GM20431 (cell line): Measurements from ENCODE around the gene FTCD.
"Not testable (repeated sequence)": the region's sequence is repeated elsewhere in the genome, so short reads cannot be mapped to it uniquely, and the experiment has no call there.

ENCODE experiments used
- in situ Hi-C: fragments of 300-500 bp; cut with MseI, MboI; formaldehyde crosslinking; loops from one replicate; pipeline ENCODE4 v1.15.0; 2020; ENCODE audit warnings: low sequenced_read_pairs; ENCODE audit not compliant: unreplicated experiment

Gene FTCD

GRCh38 chr21:46116189-46116775 is 39.1 kb downstream of the FTCD start:
- in situ Hi-C loops = no loop called here

- in situ Hi-C loops = no loop called here
Measured at GRCh38 chr21:46115441-46116188, 39.8 kb downstream of the FTCD start.

- in situ Hi-C loops = no loop called here
Measured at GRCh38 chr21:46114963-46115362, 40.4 kb downstream of the FTCD start.

GRCh38 chr21:46113497-46114176 is 41.7 kb downstream of the FTCD start:
- in situ Hi-C loops = no loop called here

GRCh38 chr21:46112725-46113215 is 42.6 kb downstream of the FTCD start:
- in situ Hi-C loops = no loop called here

GRCh38 chr21:46111857-46112724 is 43.3 kb downstream of the FTCD start:
- in situ Hi-C loops = no loop called here

GRCh38 chr21:46111193-46111571 is 44.2 kb downstream of the FTCD start:
- in situ Hi-C loops = no loop called here

- in situ Hi-C loops = no loop called here
Measured at GRCh38 chr21:46110499-46111192, 44.7 kb downstream of the FTCD start.

- in situ Hi-C loops = no loop called here
Measured at GRCh38 chr21:46109313-46110221, 45.8 kb downstream of the FTCD start.

GRCh38 chr21:46108827-46109312 is 46.5 kb downstream of the FTCD start:
- in situ Hi-C loops = no loop called here

GRCh38 chr21:46107376-46107775 is 48.0 kb downstream of the FTCD start:
- in situ Hi-C loops = not testable (repeated sequence)

GRCh38 chr21:46104104-46104503 is 51.3 kb downstream of the FTCD start:
- in situ Hi-C loops = no loop called here

GRCh38 chr21:46100906-46101305 is 54.5 kb downstream of the FTCD start:
- in situ Hi-C loops = no loop called here

GRCh38 chr21:46100426-46100825 is 55.0 kb downstream of the FTCD start:
- in situ Hi-C loops = no loop called here

GRCh38 chr21:46100020-46100419 is 55.4 kb downstream of the FTCD start:
- in situ Hi-C loops = no loop called here

GRCh38 chr21:46099476-46099875 is 55.9 kb downstream of the FTCD start:
- in situ Hi-C loops = no loop called here

- in situ Hi-C loops = no loop called here
Measured at GRCh38 chr21:46098303-46099141, 56.9 kb downstream of the FTCD start.
